HCT116 (cell line): ENCODE data around the gene FBXO48. TPM values are rescaled to one million over a fixed set of nuclear protein-coding genes. Genes with fewer than 3 reads are reported as not detected.

ENCODE experiments used
- ATAC-seq: fragments of 200-7000 bp; cut with Tn5 transposase; 2 replicates; pipeline ENCODE4 v1.9.1; 2020; ENCODE audit warnings: mild to moderate bottlenecking, moderate library complexity
- BruUV-seq: library from RNA; stranded (reverse); fragments of 400-500 nt; replicated peaks from 2 replicates; lab custom pipeline; 2021; lab: Mats Ljungman, UMichigan
- CTCF ChIA-PET: fragments of 300-600 bp; sonication (Branson Sonifier 250); formaldehyde crosslinking; loops from one replicate; lab custom pipeline; 2021; ENCODE audit warnings: antibody characterized with exemption; lab: Charles Lee
- POLR2A ChIA-PET: fragments of 300-600, 350-600 bp; sonication (Branson Sonifier 250); formaldehyde crosslinking; loops from one replicate; lab custom pipeline; 2021; ENCODE audit warnings: antibody characterized with exemption; lab: Charles Lee
- RAD21 ChIA-PET, 2 experiments: fragments of 300-600 bp; sonication (Branson Sonifier 250); formaldehyde crosslinking; loops; one replicate each; lab custom pipeline; 2023; ENCODE audit warnings: low total read pairs in 2 of 2; ENCODE audit not compliant: uncharacterized antibody in 2 of 2, unreplicated experiment in 2 of 2, low non-redundant PET in 1 of 2; lab: Charles Lee
- DNase-seq: peaks from one replicate; pipeline ENCODE4 v3.0.0-alpha.2; 2010; ENCODE audit warnings: low read depth, low spot score
- H2AFZ ChIP-seq: fragments of 200-600 bp; shearing (Covaris generic), sonication (generic); 2 replicates; pipeline ENCODE4 v1.6.1; 2017; ENCODE audit warnings: low read depth, mixed run types, mixed read lengths, antibody characterized with exemption, low read length; ENCODE audit not compliant: poor library complexity, severe bottlenecking
- H3K27ac ChIP-seq: 2 replicates; pipeline ENCODE4 v1.5.1; 2012; ENCODE audit warnings: low read depth, low read length
- H3K27me3 ChIP-seq: fragments of 200-600 bp; sonication (generic); 2 replicates; pipeline ENCODE4 v1.6.1; 2016; ENCODE audit warnings: mixed run types, low read length, mixed read lengths; ENCODE audit not compliant: insufficient read depth
- H3K36me3 ChIP-seq, 2 experiments: fragments of 200-500 bp in 1 of 2; fragments of 200-600 bp in 1 of 2; sonication (Bioruptor generic) in 1 of 2; sonication (generic) in 1 of 2; 2 replicates each; pipeline versions ENCODE4 v1.5.1 to v1.6.1; 2014 to 2016; ENCODE audit warnings: low read length in 2 of 2, inconsistent platforms in 1 of 2, mixed read lengths in 1 of 2, mixed run types in 1 of 2; ENCODE audit not compliant: insufficient read depth in 2 of 2, control insufficient read depth in 1 of 2
- H3K4me1 ChIP-seq, 2 experiments: fragments of 200-600 bp in 1 of 2; sonication (generic) in 1 of 2; 2 replicates each; pipeline versions ENCODE4 v1.5.1 to v1.6.1; 2012 to 2017; ENCODE audit warnings: low read length in 2 of 2, inconsistent platforms in 1 of 2, mild to moderate bottlenecking in 1 of 2, mixed read lengths in 1 of 2, mixed run types in 1 of 2, moderate library complexity in 1 of 2; ENCODE audit not compliant: insufficient read depth in 2 of 2, control insufficient read depth in 1 of 2
- H3K4me2 ChIP-seq: fragments of 200-600 bp; sonication (generic); 2 replicates; pipeline ENCODE4 v1.6.1; 2017; ENCODE audit warnings: mixed run types, low read length, mixed read lengths
- H3K4me3 ChIP-seq, 2 experiments: fragments of 200-600 bp in 1 of 2; sonication (generic) in 1 of 2; replicated peaks in 1 of 2; 2 replicates each; pipeline ENCODE4 v1.5.1; 2011 to 2016; ENCODE audit warnings: low read length in 2 of 2, control low read depth in 1 of 2, low read depth in 1 of 2, mild to moderate bottlenecking in 1 of 2, mixed read lengths in 1 of 2, mixed run types in 1 of 2
- H3K79me2 ChIP-seq: fragments of 200-600 bp; sonication (generic); 2 replicates; pipeline ENCODE4 v1.6.1; 2017; ENCODE audit warnings: mild to moderate bottlenecking, mixed run types, low read length, moderate library complexity, mixed read lengths; ENCODE audit not compliant: insufficient read depth
- H3K9ac ChIP-seq: fragments of 200-600 bp; sonication (generic); 2 replicates; pipeline ENCODE4 v1.6.1; 2016; ENCODE audit warnings: low read length, mixed read lengths
- H3K9me2 ChIP-seq: fragments of 200-600 bp; sonication (generic), shearing (Covaris generic); 2 replicates; pipeline ENCODE4 v1.6.1; 2017; ENCODE audit warnings: mixed run types, mild to moderate bottlenecking, moderate library complexity; ENCODE audit not compliant: insufficient read depth
- H3K9me3 ChIP-seq, 2 experiments: fragments of 200-500 bp in 1 of 2; fragments of 200-600 bp in 1 of 2; sonication (Bioruptor generic) in 1 of 2; sonication (generic) in 1 of 2; 2 replicates each; pipeline ENCODE4 v1.6.1; 2014 to 2017; ENCODE audit warnings: low read length in 2 of 2, mixed read lengths in 2 of 2, inconsistent platforms in 1 of 2, low read depth in 1 of 2, mild to moderate bottlenecking in 1 of 2, mixed run types in 1 of 2, moderate library complexity in 1 of 2; ENCODE audit not compliant: control insufficient read depth in 1 of 2, insufficient read depth in 1 of 2
- H4K20me1 ChIP-seq: fragments of 200-600 bp; sonication (generic), shearing (Covaris generic); 2 replicates; pipeline ENCODE4 v1.6.1; 2017; ENCODE audit warnings: mixed run types, mild to moderate bottlenecking, moderate library complexity; ENCODE audit not compliant: insufficient read depth
- EGR1 ChIP-seq: IDR thresholded peaks from 2 replicates; pipeline ENCODE4 v1.6.1; 2012; ENCODE audit warnings: low read depth
- FOSL1 ChIP-seq: IDR thresholded peaks from 2 replicates; pipeline ENCODE4 v1.6.1; 2012; ENCODE audit warnings: low read depth
- MAX ChIP-seq: IDR thresholded peaks from 2 replicates; pipeline ENCODE4 v1.6.1; 2012
- POLR2AphosphoS5 ChIP-seq: IDR thresholded peaks from 2 replicates; pipeline ENCODE4 v1.6.1; 2011; ENCODE audit warnings: mild to moderate bottlenecking, low read depth, low read length, moderate library complexity
- RAD21 ChIP-seq: IDR thresholded peaks from 2 replicates; pipeline ENCODE4 v1.6.1; 2012; ENCODE audit warnings: low read depth, mild to moderate bottlenecking
- SRF ChIP-seq: IDR thresholded peaks from 2 replicates; pipeline ENCODE4 v1.6.1; 2012; ENCODE audit warnings: low read depth
- TCF7L2 ChIP-seq: IDR thresholded peaks from 2 replicates; pipeline ENCODE4 v1.7.0; 2011; ENCODE audit warnings: borderline replicate concordance, inconsistent platforms; ENCODE audit not compliant: insufficient read depth, insufficient read length; ENCODE audit errors: extremely low read depth
- ZBTB33 ChIP-seq: IDR thresholded peaks from 2 replicates; pipeline ENCODE4 v1.6.1; 2011; ENCODE audit warnings: mild to moderate bottlenecking, low read length, moderate library complexity; ENCODE audit not compliant: insufficient replicate concordance; ENCODE audit errors: extremely low read depth
- ZNF274 ChIP-seq: fragments of 200-500 bp; sonication (Bioruptor generic); IDR thresholded peaks from 2 replicates; pipeline ENCODE4 v1.6.1; 2014; ENCODE audit warnings: mild to moderate bottlenecking, low read depth, low read length, inconsistent platforms
- intact Hi-C: fragments of 100-400 bp; cut with micrococcal nuclease; formaldehyde crosslinking; loops from 2 replicates; pipeline ENCODE4 v1.10.0; 2022
- total RNA-seq: library from RNA; stranded (reverse); gene quantifications from one replicate; pipeline ENCODE4 v1.2.1, GENCODE V29; 2021; ENCODE audit not compliant: unreplicated experiment

The FBXO48 gene
- total RNA-seq, 1 experiment from 2014 or later = 0.91 TPM

- Histone ChIP-seq H3K4me1 (no peaks in the 10 kb centered on the region), H3K9me2 (no peaks in the 10 kb centered on the region), H3K36me3 (no peaks in the 10 kb centered on the region), H3K9me3 (no peaks in the 10 kb centered on the region), H4K20me1 (no peaks in the 10 kb centered on the region), H3K27me3 (peaks cover 5% of the 10 kb centered on the region; the same call in 1 of the 2 replicates), H3K4me3 (no peak overlapping the region), H3K79me2 (no peaks in the 10 kb centered on the region), H3K27ac (no peak overlapping the region), H2AFZ (no peak overlapping the region), H3K4me2 (no peak overlapping the region), H3K9ac (no peak overlapping the region)
- DNase-seq (no peak), ATAC-seq (no peak)
- ChIA-PET RAD21 (no interaction called here), POLR2A (no interaction called here), CTCF (no interaction called here)
- intact Hi-C loops = no loop called here
- TF ChIP-seq ZBTB33 = no peak
- no peak for TF ChIP-seq RAD21
- no peak for TF ChIP-seq EGR1
- TF ChIP-seq ZNF274 = no peak
- TF ChIP-seq MAX = no peak
- no peak for TF ChIP-seq TCF7L2
- no peak for TF ChIP-seq SRF
- no peak for TF ChIP-seq FOSL1
- TF ChIP-seq POLR2AphosphoS5 = no peak
- BruUV-seq = no TSS peak
These were observed 43.0 kb downstream of the FBXO48 start for GRCh38 chr2:68423966-68424650.
